Measurements from ENCODE around the gene KCNJ15.

KCNJ15 gene

DNA sequence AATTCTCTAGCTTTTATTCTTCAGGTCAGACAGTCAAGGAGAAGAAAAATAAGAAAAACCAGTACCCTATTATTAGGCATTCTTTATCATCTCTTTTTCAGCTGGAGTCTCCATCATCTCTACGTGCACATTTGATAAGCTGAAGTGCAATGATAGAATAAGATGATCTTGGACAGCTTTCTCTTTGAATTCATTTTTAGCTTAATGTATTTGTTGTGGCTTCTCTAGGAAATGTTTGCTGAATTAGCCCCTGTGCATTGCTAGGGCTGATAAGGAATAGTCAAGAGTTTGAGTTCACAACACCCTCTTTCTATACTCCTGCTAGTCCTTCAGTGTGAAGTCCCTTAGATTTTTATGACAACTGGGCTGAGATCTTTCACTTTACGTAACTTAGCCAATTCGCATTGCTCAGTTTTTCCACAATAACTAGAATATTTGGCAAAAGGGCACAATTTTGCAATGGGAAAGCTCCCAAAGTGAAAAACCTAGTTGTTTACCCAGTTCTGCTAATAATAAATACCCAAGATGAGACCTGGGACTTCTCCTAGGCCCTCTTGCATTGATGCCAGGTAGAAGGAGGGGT, 7.0 kb upstream of the KCNJ15 start:
- intact Hi-C loops (cut with micrococcal nuclease) = no loop called here
- no peak overlapping the region for H3K4me3 Mint-ChIP-seq
- peaks cover 3% of the 10 kb centered on the region for H3K27me3 Mint-ChIP-seq
- no peaks in the 10 kb centered on the region for H3K36me3 Mint-ChIP-seq (ENCODE audit: low read depth)
- H3K9me3 Mint-ChIP-seq = peaks cover 13% of the 10 kb centered on the region
- H3K4me1 Mint-ChIP-seq (ENCODE audit: low read depth) = peaks cover 27% of the 10 kb centered on the region
- no peak overlapping the region for H3K27ac Mint-ChIP-seq

DNA sequence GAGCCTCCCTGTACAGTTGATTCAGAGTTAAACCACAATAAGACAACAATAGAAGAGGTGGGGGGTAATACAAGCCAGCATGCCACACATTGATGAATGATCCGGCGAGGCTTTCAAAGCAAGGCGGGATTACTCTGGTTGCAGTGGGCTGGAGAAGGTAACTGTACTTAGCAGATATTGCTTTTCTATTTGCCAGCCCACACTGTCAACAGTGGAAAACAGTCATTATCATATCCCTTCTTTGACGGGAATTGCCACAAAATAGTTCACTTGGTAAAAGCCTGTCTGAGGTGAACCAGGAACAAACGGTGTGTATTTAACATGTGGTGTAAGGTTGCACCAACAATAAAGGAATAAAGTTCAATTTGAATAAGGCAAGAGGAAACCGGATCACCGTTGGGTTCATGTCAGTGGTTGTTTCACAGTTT, 5.8 kb upstream of the KCNJ15 start:
- H3K27me3 Mint-ChIP-seq = peaks cover 3% of the 10 kb centered on the region
- intact Hi-C loops (cut with micrococcal nuclease) = no loop called here
- peaks cover 13% of the 10 kb centered on the region for H3K9me3 Mint-ChIP-seq

DNA sequence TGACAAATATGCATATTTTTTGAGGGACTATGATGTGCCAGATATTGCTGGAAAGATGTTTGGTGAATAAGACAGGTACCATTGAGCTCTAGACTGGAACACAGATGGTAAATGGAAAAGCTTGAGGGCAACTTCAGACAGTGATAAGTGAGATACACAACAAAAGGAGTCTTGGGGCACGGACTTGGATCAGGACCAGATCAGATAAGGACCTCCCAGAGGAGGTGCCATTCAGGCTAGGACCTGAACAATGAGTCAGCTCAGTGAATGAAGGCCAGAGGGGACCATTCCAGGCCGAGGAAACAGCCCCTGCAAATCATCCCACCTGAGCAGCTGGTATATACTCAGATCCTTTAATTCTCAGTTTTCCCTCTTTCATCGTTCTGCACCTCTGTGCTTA, 1.8 kb upstream of the KCNJ15 start:
- no peaks in the 10 kb centered on the region for H3K9me3 Mint-ChIP-seq
- no peak overlapping the region for H3K4me3 Mint-ChIP-seq
- intact Hi-C loops (cut with micrococcal nuclease) = no loop called here
- H3K4me1 Mint-ChIP-seq (ENCODE audit: low read depth) = peaks cover 43% of the 10 kb centered on the region
- H3K27ac Mint-ChIP-seq = no peak overlapping the region
- no peaks in the 10 kb centered on the region for H3K36me3 Mint-ChIP-seq (ENCODE audit: low read depth)
- H3K27me3 Mint-ChIP-seq = peaks cover 2% of the 10 kb centered on the region

More for the DNA sequence above, 5.8 kb upstream of the KCNJ15 start:
- Mint-ChIP-seq H3K4me1 (ENCODE audit: low read depth) (peaks cover 27% of the 10 kb centered on the region), H3K27ac (no peak overlapping the region), H3K36me3 (ENCODE audit: low read depth) (no peaks in the 10 kb centered on the region), H3K4me3 (no peak overlapping the region)

DNA sequence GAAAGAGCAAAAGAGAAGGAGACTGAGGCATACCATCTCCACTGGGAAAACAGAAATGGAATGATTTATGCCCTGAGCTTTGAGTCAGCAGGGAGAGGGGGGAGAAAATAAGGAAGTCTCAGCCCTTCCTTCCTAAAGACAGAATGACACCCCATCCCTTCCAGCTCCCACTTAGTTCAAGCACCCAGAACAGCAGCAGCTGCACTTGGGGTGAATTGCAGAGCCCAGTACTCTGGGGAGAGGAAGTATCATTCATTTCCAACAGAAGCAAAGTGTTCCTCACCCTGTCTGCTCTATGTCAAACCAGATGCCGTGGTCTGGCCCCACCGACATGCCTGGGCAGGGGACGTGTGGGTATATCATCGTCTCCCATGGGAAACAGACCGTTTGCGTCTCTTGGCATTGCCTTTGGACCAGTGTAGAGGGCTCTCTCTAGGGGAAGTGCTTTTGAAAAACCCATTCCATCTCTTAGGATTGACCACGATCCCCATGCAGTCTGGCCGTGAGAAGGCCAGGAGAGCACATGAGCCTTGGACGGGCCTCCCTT, 1.1 kb upstream of the KCNJ15 start:
- Mint-ChIP-seq H3K27ac (no peak overlapping the region), H3K36me3 (ENCODE audit: low read depth) (no peaks in the 10 kb centered on the region), H3K4me1 (ENCODE audit: low read depth) (peaks cover 50% of the 10 kb centered on the region), H3K9me3 (no peaks in the 10 kb centered on the region), H3K27me3 (peaks cover 2% of the 10 kb centered on the region), H3K4me3 (no peak overlapping the region)
- intact Hi-C loops (cut with micrococcal nuclease) = no loop called here

DNA sequence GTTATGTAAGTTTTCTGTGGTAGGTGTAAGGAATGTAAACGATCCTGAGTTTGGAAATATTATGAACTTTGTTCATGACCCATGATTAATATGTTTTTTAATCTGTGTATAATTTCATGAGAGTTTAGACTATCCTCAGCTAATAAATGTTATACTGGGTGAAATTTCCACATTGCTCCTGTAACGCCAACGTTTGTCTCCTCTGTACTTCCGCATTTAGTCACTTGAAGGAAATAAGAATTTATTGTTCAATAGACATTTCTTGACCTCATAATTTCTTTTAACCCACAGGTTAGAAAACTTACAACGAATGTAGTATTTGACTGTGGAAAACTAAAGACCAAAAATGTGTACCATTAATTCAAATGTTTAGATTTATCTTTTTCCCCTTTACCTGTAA, 876 bp downstream of the KCNJ15 start:
- Mint-ChIP-seq H3K36me3 (ENCODE audit: low read depth) (no peaks in the 10 kb centered on the region), H3K4me1 (ENCODE audit: low read depth) (peaks cover 61% of the 10 kb centered on the region), H3K9me3 (no peaks in the 10 kb centered on the region), H3K4me3 (no peak overlapping the region), H3K27ac (no peak overlapping the region), H3K27me3 (peaks cover 2% of the 10 kb centered on the region)
- intact Hi-C loops (cut with micrococcal nuclease) = no loop called here

DNA sequence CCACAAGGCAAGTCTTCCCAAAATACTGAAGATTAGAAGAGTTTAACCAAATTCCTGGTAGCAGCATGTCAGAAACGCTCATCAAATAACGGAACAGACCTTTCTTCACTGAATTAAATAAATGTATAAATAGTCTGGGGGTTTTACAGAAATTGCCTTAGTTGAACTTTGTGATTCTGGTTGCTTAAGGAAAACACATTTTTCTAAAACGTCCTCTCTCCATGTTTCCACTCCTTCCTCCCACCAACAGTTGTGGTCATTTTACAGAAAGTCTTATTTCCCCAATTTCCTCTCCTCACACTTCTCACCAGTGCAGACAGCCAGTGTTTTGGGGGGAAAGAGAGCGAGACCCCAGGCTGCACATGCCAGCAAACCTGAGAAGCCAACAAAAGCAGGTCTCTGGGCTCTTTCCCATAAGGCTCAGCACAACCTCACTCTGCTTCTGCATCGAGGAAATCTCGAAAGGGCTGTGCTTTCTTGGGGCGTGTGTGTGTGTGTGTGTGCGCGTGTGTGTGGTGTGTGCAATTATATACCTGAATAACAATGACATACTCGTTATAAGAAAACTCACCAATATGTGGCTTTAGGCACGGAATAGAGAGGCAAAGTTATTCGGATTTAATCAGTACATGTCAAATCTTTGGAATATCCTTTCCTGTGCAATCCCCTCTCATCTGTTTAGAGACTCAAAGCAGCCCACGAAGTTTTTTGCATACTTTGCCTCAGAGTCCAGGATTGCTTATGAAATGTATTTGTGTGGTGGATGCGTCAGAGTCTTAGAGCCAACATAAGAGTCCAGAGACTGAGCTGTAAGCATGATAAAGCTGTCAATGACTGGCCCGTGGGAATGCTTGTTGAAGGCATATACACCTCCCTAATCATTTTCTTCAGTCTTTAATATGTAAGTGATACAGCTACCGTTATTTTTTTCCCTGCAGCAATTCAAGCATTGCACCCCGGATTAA, 2.0 kb downstream of the KCNJ15 start:
- H3K4me1 Mint-ChIP-seq (ENCODE audit: low read depth) = peaks cover 61% of the 10 kb centered on the region

DNA sequence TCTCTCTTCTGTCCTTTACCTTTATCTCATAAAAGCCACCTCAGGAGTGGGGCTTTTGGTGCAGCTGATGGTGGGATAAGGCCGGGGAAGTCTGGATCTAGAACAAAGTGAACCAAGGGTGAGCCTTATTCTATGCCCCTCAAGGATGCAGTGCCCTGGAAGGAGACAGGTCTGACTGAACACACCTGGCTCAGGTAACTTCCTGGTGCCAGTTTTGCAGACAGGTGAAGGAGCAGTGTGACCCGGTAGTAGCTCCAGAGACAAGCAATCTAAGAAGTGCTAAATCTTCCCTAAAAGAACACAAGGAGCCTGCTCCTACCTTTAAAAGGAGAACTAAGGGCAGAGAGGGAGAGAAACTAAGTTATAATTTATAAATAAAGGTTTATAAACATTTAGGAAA, 2.9 kb downstream of the KCNJ15 start:
- intact Hi-C loops (cut with micrococcal nuclease) = no loop called here
- Mint-ChIP-seq H3K4me1 (ENCODE audit: low read depth) (peaks cover 66% of the 10 kb centered on the region), H3K36me3 (ENCODE audit: low read depth) (no peaks in the 10 kb centered on the region), H3K27ac (no peak overlapping the region), H3K27me3 (no peaks in the 10 kb centered on the region), H3K4me3 (no peak overlapping the region), H3K9me3 (no peaks in the 10 kb centered on the region)

More for the DNA sequence above, 2.0 kb downstream of the KCNJ15 start:
- intact Hi-C loops (cut with micrococcal nuclease) = no loop called here
- Mint-ChIP-seq H3K27me3 (no peaks in the 10 kb centered on the region), H3K36me3 (ENCODE audit: low read depth) (no peaks in the 10 kb centered on the region), H3K4me3 (no peak overlapping the region), H3K9me3 (no peaks in the 10 kb centered on the region), H3K27ac (no peak overlapping the region)

DNA sequence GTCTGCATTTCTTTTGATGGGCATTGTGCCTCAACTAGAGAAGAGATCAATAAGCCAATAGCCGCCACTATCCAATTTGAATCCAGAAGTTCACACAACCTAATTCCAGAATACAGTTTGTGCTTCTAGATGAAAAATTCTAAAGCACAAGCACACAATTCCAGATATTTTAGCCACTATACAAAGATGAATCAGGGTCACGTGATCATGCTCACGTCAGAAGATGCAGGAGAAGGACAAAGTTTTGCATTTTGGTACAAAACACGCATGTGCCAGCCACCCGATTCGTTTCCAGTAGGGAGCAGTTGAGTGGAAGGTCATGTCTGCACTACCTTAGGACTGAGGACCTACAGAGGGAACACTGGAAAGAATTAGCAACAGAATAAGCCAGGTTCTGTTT, 3.6 kb downstream of the KCNJ15 start:
- no peak overlapping the region for H3K4me3 Mint-ChIP-seq
- H3K36me3 Mint-ChIP-seq (ENCODE audit: low read depth) = no peaks in the 10 kb centered on the region
- intact Hi-C loops (cut with micrococcal nuclease) = no loop called here
- H3K9me3 Mint-ChIP-seq = no peaks in the 10 kb centered on the region
- H3K27me3 Mint-ChIP-seq = no peaks in the 10 kb centered on the region
- peaks cover 66% of the 10 kb centered on the region for H3K4me1 Mint-ChIP-seq (ENCODE audit: low read depth)
- H3K27ac Mint-ChIP-seq = no peak overlapping the region

DNA sequence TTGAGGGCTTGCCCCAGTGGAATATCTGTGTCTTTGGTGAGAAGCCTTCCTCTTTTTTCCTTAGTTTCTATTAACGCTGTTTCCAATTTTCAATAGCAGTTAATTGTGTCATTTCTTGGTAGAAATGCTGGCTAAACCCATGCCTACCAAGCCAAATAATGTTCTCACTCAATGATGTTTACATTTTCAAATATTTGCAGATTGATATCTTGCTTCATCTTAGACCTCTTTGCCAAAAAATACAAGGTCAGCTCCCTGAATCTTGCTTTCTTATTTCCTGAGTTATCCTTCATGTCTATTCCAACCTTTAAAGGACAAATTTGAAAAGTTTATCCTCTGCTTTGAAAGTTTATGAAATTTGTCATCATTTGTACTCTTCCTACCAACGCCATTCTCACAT, 5.1 kb downstream of the KCNJ15 start:
- no peak overlapping the region for H3K27ac Mint-ChIP-seq
- H3K36me3 Mint-ChIP-seq (ENCODE audit: low read depth) = no peaks in the 10 kb centered on the region
- no peak overlapping the region for H3K4me3 Mint-ChIP-seq
- H3K9me3 Mint-ChIP-seq = no peaks in the 10 kb centered on the region
- no peaks in the 10 kb centered on the region for H3K27me3 Mint-ChIP-seq
- intact Hi-C loops (cut with micrococcal nuclease) = no loop called here
- H3K4me1 Mint-ChIP-seq (ENCODE audit: low read depth) = peaks cover 61% of the 10 kb centered on the region

DNA sequence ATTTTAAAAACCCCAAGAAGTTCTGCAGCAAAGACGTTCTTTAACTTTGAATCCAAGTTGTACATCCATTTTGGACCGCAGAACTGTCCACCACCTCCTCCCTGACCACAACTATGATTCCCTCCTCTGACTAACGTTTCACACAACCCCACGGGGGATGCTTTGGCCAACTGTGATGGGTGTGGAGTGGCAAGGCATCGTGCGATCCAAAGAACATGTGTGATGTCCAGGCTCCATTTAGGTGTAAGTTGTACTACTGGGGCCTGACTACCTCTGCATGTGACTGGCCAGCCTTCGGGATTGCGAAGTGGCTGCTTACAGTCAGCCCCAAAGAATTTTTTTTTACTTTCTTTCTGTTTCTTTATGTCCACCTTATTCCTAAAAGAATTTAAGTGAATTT, 6.7 kb downstream of the KCNJ15 start:
- Mint-ChIP-seq H3K36me3 (ENCODE audit: low read depth) (no peaks in the 10 kb centered on the region), H3K4me1 (ENCODE audit: low read depth) (peaks cover 58% of the 10 kb centered on the region), H3K27ac (no peak overlapping the region), H3K4me3 (no peak overlapping the region), H3K27me3 (no peaks in the 10 kb centered on the region), H3K9me3 (no peaks in the 10 kb centered on the region)
- intact Hi-C loops (cut with micrococcal nuclease) = no loop called here

DNA sequence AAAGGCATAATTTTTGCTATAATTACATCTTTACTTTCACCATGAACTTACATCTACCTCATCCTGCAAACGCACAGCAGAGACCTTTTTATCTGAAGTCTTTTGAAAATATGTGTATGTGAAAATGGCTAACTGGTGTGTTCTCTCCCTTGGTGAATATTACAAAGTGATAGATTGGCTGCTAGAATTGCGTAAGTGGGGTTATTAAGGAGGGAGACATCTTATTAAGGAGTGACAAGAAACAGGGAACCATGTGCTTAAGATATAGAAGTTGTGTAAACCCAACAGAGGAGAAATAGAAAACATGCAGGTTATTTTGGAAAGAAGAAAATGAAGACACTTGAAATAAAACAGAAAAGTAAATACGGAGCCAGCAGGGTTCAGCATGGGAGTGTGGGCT, 7.8 kb downstream of the KCNJ15 start:
- no peak overlapping the region for H3K27ac Mint-ChIP-seq
- H3K36me3 Mint-ChIP-seq (ENCODE audit: low read depth) = no peaks in the 10 kb centered on the region
- no peaks in the 10 kb centered on the region for H3K27me3 Mint-ChIP-seq
- peaks cover 57% of the 10 kb centered on the region for H3K4me1 Mint-ChIP-seq (ENCODE audit: low read depth)
- H3K9me3 Mint-ChIP-seq = no peaks in the 10 kb centered on the region
- intact Hi-C loops (cut with micrococcal nuclease) = no loop called here
- H3K4me3 Mint-ChIP-seq = no peak overlapping the region

DNA sequence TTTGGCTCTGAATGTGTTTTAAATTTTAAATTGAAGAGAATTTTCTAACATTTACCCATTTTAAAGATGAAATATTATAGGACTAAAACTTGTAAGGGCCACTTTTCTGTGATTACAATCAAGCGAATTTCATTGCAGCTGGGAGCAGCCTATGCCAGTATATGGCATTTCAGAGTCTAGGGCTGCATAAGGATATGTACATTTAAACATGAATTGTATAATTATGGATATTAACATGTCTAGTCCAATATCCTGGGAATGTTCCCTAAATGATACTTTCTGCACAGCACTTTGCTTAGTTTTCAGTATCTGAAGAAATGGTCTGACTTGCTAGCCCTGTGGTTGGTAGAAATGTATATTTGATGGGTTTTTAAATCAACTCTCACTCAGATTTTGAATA, 8.4 kb downstream of the KCNJ15 start:
- Mint-ChIP-seq H3K4me1 (ENCODE audit: low read depth) (peaks cover 59% of the 10 kb centered on the region), H3K36me3 (ENCODE audit: low read depth) (no peaks in the 10 kb centered on the region), H3K27ac (no peak overlapping the region), H3K27me3 (no peaks in the 10 kb centered on the region), H3K4me3 (no peak overlapping the region), H3K9me3 (no peaks in the 10 kb centered on the region)
- intact Hi-C loops (cut with micrococcal nuclease) = no loop called here

DNA sequence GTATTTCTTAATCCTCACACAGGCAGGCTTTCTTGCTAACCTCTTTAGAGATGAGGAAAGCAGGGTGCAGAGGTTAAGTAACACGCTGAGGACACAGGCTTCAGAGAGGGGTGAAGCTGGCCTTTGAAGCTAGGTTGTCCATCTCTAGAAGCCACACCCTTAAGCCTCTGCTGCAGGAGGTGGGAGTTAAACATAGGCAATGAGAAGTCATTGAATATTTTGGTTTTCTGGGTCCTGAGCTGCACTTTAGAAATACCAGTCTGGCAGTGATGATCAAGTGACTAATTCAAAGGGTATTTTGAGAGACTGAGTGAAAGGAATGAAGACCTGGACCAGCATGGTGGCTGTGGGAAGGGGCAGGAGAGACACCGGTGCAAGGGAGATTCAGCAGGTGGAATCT, 9.9 kb downstream of the KCNJ15 start:
- H3K9me3 Mint-ChIP-seq = no peaks in the 10 kb centered on the region
- H3K4me1 Mint-ChIP-seq (ENCODE audit: low read depth) = peaks cover 61% of the 10 kb centered on the region
- H3K27ac Mint-ChIP-seq = peak overlapping the region; percentile 18
- no peaks in the 10 kb centered on the region for H3K27me3 Mint-ChIP-seq
- H3K36me3 Mint-ChIP-seq (ENCODE audit: low read depth) = no peaks in the 10 kb centered on the region
- intact Hi-C loops (cut with micrococcal nuclease) = no loop called here
- H3K4me3 Mint-ChIP-seq = no peak overlapping the region

DNA sequence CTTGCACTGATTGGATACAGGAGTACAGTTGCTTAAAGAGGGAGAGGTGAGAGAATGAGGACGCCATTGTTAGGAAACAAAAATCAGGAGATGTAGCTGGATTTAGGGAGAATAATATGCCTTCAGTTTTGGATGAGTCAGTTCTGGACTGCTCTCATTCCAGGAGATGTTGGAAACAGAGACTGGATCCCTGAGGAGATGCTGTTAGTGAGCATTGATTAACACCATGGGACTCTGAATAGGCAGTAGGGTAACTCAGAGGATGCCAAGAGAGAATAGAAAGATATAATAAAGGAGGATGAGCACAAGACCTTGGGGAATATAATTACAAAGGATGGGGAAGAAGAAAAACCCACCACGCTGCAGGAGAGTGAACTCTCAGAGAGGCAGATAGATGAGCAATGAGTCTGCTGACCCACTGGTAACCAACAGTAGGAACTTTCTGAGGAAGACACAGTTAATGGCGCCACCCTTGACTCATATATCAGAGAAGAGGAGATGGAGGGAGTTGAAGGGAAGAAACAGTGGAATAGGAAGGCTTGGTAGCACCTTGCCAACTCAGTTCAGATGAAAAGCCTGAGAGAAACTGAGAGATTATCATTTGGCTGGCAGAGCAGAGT, 10.5 kb downstream of the KCNJ15 start:
- H3K27ac Mint-ChIP-seq = peak overlapping the region; percentile 18
- peaks cover 61% of the 10 kb centered on the region for H3K4me1 Mint-ChIP-seq (ENCODE audit: low read depth)
- no peaks in the 10 kb centered on the region for H3K27me3 Mint-ChIP-seq
- no peak overlapping the region for H3K4me3 Mint-ChIP-seq
- H3K36me3 Mint-ChIP-seq (ENCODE audit: low read depth) = no peaks in the 10 kb centered on the region
- H3K9me3 Mint-ChIP-seq = no peaks in the 10 kb centered on the region
- intact Hi-C loops (cut with micrococcal nuclease) = no loop called here

Measured in dendritic cell treated with granulocyte-macrophage colony-stimulating factor and Interleukin-4, amounts not matched to agents 40 ng/mL and 50 ng/mL, for 4 days (primary cell).